Measurements from ENCODE around the gene RAPGEF3. TPM values are rescaled to one million over a fixed set of nuclear protein-coding genes. Genes with fewer than 3 reads are reported as not detected.

Gene RAPGEF3
- total and polyA plus RNA-seq, 2 donors from 2014 or later, result 84.3 to 179 TPM

- no peak overlapping the region for H3K4me3 ChIP-seq (ENCODE audit: low read length in 3 of 3)
- no peak overlapping the region for H3K27ac ChIP-seq (ENCODE audit: low read depth in 2 of 2, low read length in 2 of 2)
- DNase-seq (peak in 3 of 5 donors; percentile 12 to 44 (median 34)), FAIRE-seq (peak; percentile 91)
- TF ChIP-seq CTCF (IDR thresholded peaks at IDR 0.05; ENCODE audit: borderline replicate concordance, extremely low read depth, insufficient read depth), result peak; percentile 53
- intact Hi-C loops (cut with DNase I), result loop anchor here (10.0 kb wide), 1 partner anchor 652 kb away; no protein-coding TSS in a partner anchor
- H3K4me1 ChIP-seq (ENCODE audit: control insufficient read depth in 2 of 3, insufficient read depth in 2 of 3, low read depth in 1 of 3, low read length in 3 of 3), result no peaks in the 10 kb centered on the region
- H3K27me3 ChIP-seq (ENCODE audit: control insufficient read depth, insufficient read depth, low read length), result no peaks in the 10 kb centered on the region
- no peak overlapping the region for H3K9ac ChIP-seq (ENCODE audit: low read length in 3 of 3)
- H3K9me3 ChIP-seq (ENCODE audit: control insufficient read depth in 2 of 3, insufficient read depth in 1 of 3, low read length in 3 of 3), result no peaks in the 10 kb centered on the region
- peaks cover 0 to 9% (median 0%) of the 10 kb centered on the region in 3 donors for H3K36me3 ChIP-seq (ENCODE audit: control insufficient read depth in 2 of 3, insufficient read depth in 3 of 3, low read length in 3 of 3)
Measured at GRCh38 chr12:47686645-47687240, 71.9 kb downstream of the RAPGEF3 start.

Other genes starting within 250 kb of the RAPGEF3 start
- 20.6 TPM for gene RPAP3, start 52.9 kb downstream of the RAPGEF3 start, total RNA-seq
- 15.6 TPM for gene RPAP3, start 52.9 kb downstream of the RAPGEF3 start, polyA plus RNA-seq (ENCODE audit: insufficient read depth, low read depth, low replicate concordance)
- gene ENDOU, start 33.4 kb downstream of the RAPGEF3 start, total RNA-seq, result 0.91 TPM
- gene ENDOU, start 33.4 kb downstream of the RAPGEF3 start, polyA plus RNA-seq (ENCODE audit: insufficient read depth, low read depth, low replicate concordance), result 0.28 TPM
- gene SLC48A1, start 14.4 kb upstream of the RAPGEF3 start, total RNA-seq, result 69.9 TPM
- 56.9 TPM for gene SLC48A1, start 14.4 kb upstream of the RAPGEF3 start, polyA plus RNA-seq (ENCODE audit: insufficient read depth, low read depth, low replicate concordance)
- 132 TPM for gene HDAC7, start 61.0 kb upstream of the RAPGEF3 start, total RNA-seq
- gene HDAC7, start 61.0 kb upstream of the RAPGEF3 start, polyA plus RNA-seq (ENCODE audit: insufficient read depth, low read depth, low replicate concordance), result 35.0 TPM
- 14.8 TPM for gene VDR, start 146.1 kb upstream of the RAPGEF3 start, total RNA-seq
- gene VDR, start 146.1 kb upstream of the RAPGEF3 start, polyA plus RNA-seq (ENCODE audit: insufficient read depth, low read depth, low replicate concordance), result 19.1 TPM
- 51.7 TPM for gene TMEM106C, start 204.7 kb upstream of the RAPGEF3 start, total RNA-seq
- gene TMEM106C, start 204.7 kb upstream of the RAPGEF3 start, polyA plus RNA-seq (ENCODE audit: insufficient read depth, low read depth, low replicate concordance), result 126 TPM
- gene COL2A1, start 245.6 kb upstream of the RAPGEF3 start, total RNA-seq, result not detected
- gene COL2A1, start 245.6 kb upstream of the RAPGEF3 start, polyA plus RNA-seq (ENCODE audit: insufficient read depth, low read depth, low replicate concordance), result not detected

All from kidney (tissue), 14 donors.